Measurements from ENCODE around the gene RNF133. TPM values are rescaled to one million over a fixed set of nuclear protein-coding genes. Genes with fewer than 3 reads are reported as not detected.
"Not testable (repeated sequence)": the region's sequence is repeated elsewhere in the genome, so short reads cannot be mapped to it uniquely, and the experiment has no call there.

The RNF133 gene
- total and polyA plus RNA-seq, 5 experiments from 2014 or later = not detected

DNA sequence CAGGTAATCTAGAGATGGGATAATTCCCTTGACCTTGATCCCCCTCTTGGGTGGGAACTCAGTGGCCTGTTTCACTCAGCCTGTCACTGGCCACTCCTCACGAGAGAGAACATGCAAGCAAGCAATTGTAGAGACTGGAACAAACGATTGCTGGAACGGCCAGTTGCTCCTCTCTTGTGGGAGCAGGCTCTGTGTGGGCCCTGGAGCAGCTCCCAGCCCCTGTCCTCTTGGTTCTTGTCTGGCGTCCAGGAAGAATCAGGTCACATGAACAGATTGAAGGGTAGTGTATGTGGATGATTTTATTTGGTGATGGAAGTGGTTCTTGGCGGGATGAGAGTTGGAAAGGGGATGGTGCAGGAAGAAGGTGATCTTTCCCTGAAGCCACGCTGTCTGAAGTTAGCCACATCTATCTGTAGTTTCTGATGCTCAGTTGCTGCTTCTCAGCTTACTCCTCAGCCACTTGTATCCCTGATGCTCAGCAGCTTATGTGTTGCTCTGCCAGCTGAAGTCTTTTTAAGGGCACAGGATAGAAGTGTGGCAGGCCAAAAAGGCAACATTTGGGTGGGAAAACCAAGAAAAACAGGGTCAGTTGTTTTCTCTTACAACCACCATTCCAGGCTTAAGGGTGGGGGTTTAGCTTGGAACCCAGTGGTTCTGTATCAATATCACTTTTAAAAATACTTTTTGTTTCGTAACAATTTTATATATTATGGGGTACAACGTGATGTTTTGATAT is 15.9 kb downstream of the RNF133 start:
- Mint-ChIP-seq H3K27me3 (no peaks in the 10 kb centered on the region), H3K4me1 (no peaks in the 10 kb centered on the region), H3K27ac (no peak overlapping the region), H3K9me3 (peaks cover 0 to 20% (median 5%) of the 10 kb centered on the region in 9 donors), H3K4me3 (no peak overlapping the region), H3K36me3 (no peaks in the 10 kb centered on the region)
- POLR2A ChIA-PET = no interaction called here
- DNase-seq (no peak), ATAC-seq (no peak)

GRCh38 chr7:122681186-122681585 is 17.7 kb downstream of the RNF133 start:
- H3K4me1 Mint-ChIP-seq, ATAC-seq, H3K27me3 Mint-ChIP-seq, DNase-seq, POLR2A ChIA-PET, H3K36me3 Mint-ChIP-seq, H3K27ac Mint-ChIP-seq, H3K4me3 Mint-ChIP-seq: not testable (repeated sequence)
- peaks cover 0 to 38% (median 6%) of the 10 kb centered on the region in 9 donors for H3K9me3 Mint-ChIP-seq

DNA sequence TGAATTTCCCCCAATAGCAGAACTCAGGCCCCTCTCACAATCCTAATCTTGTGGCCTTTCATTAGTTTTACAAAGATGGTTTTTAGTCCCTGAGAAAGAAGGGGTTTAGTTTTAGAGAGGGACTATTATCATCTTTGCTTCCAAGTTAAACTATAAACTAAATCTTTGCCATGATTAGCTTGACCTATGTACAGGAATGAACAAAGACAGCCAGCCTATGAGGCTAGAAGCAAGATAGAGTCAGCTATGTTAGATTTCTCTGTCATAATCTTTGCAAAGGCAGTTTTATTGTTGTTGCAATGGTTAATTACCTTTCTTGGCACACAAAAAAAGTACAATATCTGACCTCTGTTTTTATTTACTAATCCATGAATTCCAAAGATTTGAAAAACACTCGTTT is 19.1 kb downstream of the RNF133 start:
- ATAC-seq (no peak), DNase-seq (no peak)
- POLR2A ChIA-PET = no interaction called here
- Mint-ChIP-seq H3K9me3 (peaks cover 0 to 40% (median 6%) of the 10 kb centered on the region in 9 donors), H3K27ac (no peak overlapping the region), H3K4me1 (no peaks in the 10 kb centered on the region), H3K4me3 (no peak overlapping the region), H3K36me3 (no peaks in the 10 kb centered on the region), H3K27me3 (no peaks in the 10 kb centered on the region)

DNA sequence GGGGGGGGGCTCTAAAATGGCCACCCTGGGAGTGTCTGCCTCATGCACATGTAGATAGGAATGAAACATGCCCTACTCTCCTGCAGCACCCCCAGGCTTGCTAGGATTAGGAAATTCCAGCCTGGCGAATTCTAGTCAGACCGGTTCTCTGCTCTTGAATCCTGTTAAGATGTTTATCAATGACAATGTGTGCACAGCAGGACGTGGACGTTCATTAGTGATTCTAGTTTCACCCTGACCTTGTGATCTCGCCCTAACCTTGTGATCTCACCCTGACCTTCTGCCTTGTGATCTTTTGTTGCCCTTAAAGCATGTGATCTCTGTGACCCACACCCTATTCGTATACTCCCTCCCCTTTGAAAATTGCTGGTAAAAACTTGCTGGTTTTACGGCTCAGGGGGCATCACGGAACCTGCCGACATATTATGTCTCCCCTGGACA is 19.6 kb downstream of the RNF133 start:
- H3K9me3 Mint-ChIP-seq = peaks cover 0 to 40% (median 6%) of the 10 kb centered on the region in 9 donors
- DNase-seq, H3K27ac Mint-ChIP-seq, H3K36me3 Mint-ChIP-seq, H3K27me3 Mint-ChIP-seq, ATAC-seq, POLR2A ChIA-PET, H3K4me1 Mint-ChIP-seq, H3K4me3 Mint-ChIP-seq: not testable (repeated sequence)

- ATAC-seq (no peak), DNase-seq (no peak)
- Mint-ChIP-seq H3K27ac (no peak overlapping the region), H3K4me1 (no peaks in the 10 kb centered on the region), H3K4me3 (no peak overlapping the region), H3K9me3 (peaks cover 0 to 40% (median 7%) of the 10 kb centered on the region in 9 donors), H3K36me3 (no peaks in the 10 kb centered on the region), H3K27me3 (no peaks in the 10 kb centered on the region)
- POLR2A ChIA-PET = no interaction called here
These were observed 21.8 kb downstream of the RNF133 start for GRCh38 chr7:122677149-122677548.

DNA sequence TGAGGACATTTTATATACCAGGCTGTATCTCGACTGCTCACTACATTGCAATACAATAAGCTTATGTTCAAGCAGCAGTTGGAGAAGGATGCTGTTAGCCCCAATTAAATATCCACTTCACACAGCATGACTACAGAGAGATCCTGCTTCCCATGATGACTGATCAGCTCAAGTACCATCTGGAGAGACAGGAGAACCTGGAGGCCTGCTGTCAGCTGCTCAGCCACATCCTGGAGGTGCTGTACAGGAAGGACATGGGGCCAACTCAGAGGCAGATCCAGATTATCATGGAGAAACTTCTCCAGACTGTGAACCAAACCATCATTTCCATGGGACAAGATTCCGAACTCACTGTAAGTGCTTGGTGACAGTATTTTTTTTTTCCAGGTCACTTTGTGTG is 22.5 kb downstream of the RNF133 start:
- ATAC-seq (no peak), DNase-seq (no peak)
- Mint-ChIP-seq H3K4me1 (no peaks in the 10 kb centered on the region), H3K27ac (no peak overlapping the region), H3K9me3 (peaks cover 0 to 40% (median 7%) of the 10 kb centered on the region in 9 donors), H3K36me3 (no peaks in the 10 kb centered on the region), H3K4me3 (no peak overlapping the region), H3K27me3 (no peaks in the 10 kb centered on the region)
- POLR2A ChIA-PET = no interaction called here

GRCh38 chr7:122675621-122676020 is 23.3 kb downstream of the RNF133 start:
- Mint-ChIP-seq H3K4me1 (no peaks in the 10 kb centered on the region), H3K36me3 (no peaks in the 10 kb centered on the region), H3K27ac (no peak overlapping the region), H3K27me3 (no peaks in the 10 kb centered on the region), H3K4me3 (no peak overlapping the region), H3K9me3 (peaks cover 0 to 40% (median 7%) of the 10 kb centered on the region in 9 donors)
- DNase-seq (no peak), ATAC-seq (no peak)
- POLR2A ChIA-PET = no interaction called here

DNA sequence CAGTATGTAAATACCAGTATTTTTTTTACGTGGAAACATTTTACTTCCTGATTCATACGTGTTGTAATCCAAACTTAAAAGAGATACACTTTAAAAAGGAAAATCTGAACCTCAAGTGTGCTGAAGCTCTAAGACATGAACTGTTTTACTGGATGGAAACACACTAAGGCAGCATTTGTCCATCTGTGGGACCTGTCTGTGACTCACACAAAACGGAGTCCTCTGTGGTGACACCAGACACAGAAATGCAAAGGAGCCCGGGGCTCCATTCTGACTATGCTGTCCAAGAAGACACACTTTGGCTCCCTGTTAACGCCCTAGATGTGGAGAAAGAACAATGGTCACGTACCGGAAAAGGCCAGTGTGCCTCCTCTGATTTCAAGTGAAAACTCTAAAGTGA is 23.9 kb downstream of the RNF133 start:
- H3K27ac Mint-ChIP-seq = no peak overlapping the region
- POLR2A ChIA-PET = no interaction called here
- H3K4me3 Mint-ChIP-seq = no peak overlapping the region
- no peaks in the 10 kb centered on the region for H3K36me3 Mint-ChIP-seq
- ATAC-seq (no peak), DNase-seq (no peak)
- H3K27me3 Mint-ChIP-seq = no peaks in the 10 kb centered on the region
- no peaks in the 10 kb centered on the region for H3K4me1 Mint-ChIP-seq
- peaks cover 0 to 40% (median 7%) of the 10 kb centered on the region in 9 donors for H3K9me3 Mint-ChIP-seq

DNA sequence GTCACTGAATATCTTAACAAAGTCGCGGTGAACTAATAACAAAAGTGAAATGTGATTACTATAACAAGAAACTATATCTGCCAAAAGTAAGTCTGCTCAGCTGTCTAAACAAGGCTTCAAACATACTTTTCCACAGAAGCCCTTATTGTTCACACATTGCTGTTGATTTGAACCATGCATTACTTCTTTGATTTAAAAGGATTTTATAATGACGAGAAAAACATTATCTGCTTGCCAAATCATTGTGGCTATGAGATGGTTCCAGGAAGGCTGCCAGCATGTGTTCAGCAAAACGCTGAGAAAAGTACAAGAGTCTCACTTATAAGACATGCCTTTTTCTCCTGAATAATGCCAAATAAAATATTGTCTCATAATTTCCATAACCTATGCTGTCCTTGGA is 24.4 kb downstream of the RNF133 start:
- Mint-ChIP-seq H3K9me3 (peaks cover 0 to 35% (median 8%) of the 10 kb centered on the region in 9 donors), H3K4me3 (no peak overlapping the region), H3K27ac (no peak overlapping the region), H3K27me3 (no peaks in the 10 kb centered on the region), H3K4me1 (no peaks in the 10 kb centered on the region), H3K36me3 (no peaks in the 10 kb centered on the region)
- POLR2A ChIA-PET = no interaction called here
- no peak for DNase-seq
- ATAC-seq = no peak

DNA sequence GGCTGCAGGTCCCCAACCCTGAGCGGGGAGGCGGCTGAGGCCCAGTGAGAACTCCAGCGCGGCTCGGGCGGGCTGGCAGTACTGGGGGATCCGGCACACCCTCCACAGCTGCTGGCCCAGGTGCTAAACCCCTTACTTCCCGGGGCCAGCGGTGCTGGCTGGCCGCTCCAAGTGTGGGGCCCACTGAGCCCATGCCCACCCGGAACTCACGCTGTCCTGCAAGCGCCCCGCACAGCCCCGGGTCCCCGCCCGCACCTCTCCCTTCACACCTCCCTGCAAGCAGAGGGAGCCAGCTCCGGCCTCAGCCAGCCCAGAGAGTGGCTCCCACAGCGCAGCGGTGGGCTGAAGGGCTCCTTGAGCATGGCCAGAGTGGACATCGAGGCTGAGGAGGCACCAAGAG is 25.0 kb downstream of the RNF133 start:
- no peaks in the 10 kb centered on the region for H3K4me1 Mint-ChIP-seq
- no peaks in the 10 kb centered on the region for H3K36me3 Mint-ChIP-seq
- DNase-seq (no peak), ATAC-seq (no peak)
- no peaks in the 10 kb centered on the region for H3K27me3 Mint-ChIP-seq
- POLR2A ChIA-PET = no interaction called here
- H3K27ac Mint-ChIP-seq = no peak overlapping the region
- H3K9me3 Mint-ChIP-seq = peaks cover 0 to 29% (median 8%) of the 10 kb centered on the region in 9 donors
- no peak overlapping the region for H3K4me3 Mint-ChIP-seq

- H3K27me3 Mint-ChIP-seq = no peaks in the 10 kb centered on the region
- H3K4me3 Mint-ChIP-seq = no peak overlapping the region
- H3K36me3 Mint-ChIP-seq = no peaks in the 10 kb centered on the region
- POLR2A ChIA-PET = no interaction called here
- DNase-seq (no peak), ATAC-seq (no peak)
- no peak overlapping the region for H3K27ac Mint-ChIP-seq
- peaks cover 0 to 19% (median 1%) of the 10 kb centered on the region in 9 donors for H3K9me3 Mint-ChIP-seq
- H3K4me1 Mint-ChIP-seq = no peaks in the 10 kb centered on the region
These were observed 26.4 kb downstream of the RNF133 start for GRCh38 chr7:122672536-122672935.

DNA sequence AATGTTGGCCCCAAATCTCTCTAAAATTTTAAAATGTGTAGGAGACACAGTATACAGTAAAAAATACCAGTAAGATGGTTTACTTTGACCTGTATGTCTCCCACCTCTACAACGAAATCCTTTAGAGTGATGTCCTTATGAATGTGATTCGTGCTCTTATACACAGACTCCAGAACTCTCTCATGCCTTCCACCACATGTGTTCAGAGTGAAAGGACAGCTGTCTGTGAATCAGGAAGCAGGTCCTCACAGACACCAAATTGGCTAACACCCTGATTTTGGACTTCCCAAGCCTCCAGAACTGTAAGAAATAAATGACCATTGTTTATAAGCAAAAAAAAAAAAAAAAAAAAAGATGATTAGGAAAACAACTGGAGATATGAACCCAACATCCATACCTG is 35.2 kb downstream of the RNF133 start:
- H3K27me3 Mint-ChIP-seq = no peaks in the 10 kb centered on the region
- H3K9me3 Mint-ChIP-seq = peaks cover 0 to 11% (median 2%) of the 10 kb centered on the region in 9 donors
- H3K36me3 Mint-ChIP-seq = no peaks in the 10 kb centered on the region
- DNase-seq = no peak
- no peaks in the 10 kb centered on the region for H3K4me1 Mint-ChIP-seq
- no peak overlapping the region for H3K27ac Mint-ChIP-seq
- ATAC-seq = no peak
- POLR2A ChIA-PET = no interaction called here
- no peak overlapping the region for H3K4me3 Mint-ChIP-seq

- H3K36me3 Mint-ChIP-seq = no peaks in the 10 kb centered on the region
- DNase-seq (no peak), ATAC-seq (no peak)
- H3K4me3 Mint-ChIP-seq = no peak overlapping the region
- POLR2A ChIA-PET = no interaction called here
- H3K27me3 Mint-ChIP-seq = no peaks in the 10 kb centered on the region
- no peak overlapping the region for H3K27ac Mint-ChIP-seq
- H3K9me3 Mint-ChIP-seq = peaks cover 0 to 11% (median 4%) of the 10 kb centered on the region in 9 donors
- H3K4me1 Mint-ChIP-seq = no peaks in the 10 kb centered on the region
These were observed 40.1 kb downstream of the RNF133 start for GRCh38 chr7:122658856-122659255.

DNA sequence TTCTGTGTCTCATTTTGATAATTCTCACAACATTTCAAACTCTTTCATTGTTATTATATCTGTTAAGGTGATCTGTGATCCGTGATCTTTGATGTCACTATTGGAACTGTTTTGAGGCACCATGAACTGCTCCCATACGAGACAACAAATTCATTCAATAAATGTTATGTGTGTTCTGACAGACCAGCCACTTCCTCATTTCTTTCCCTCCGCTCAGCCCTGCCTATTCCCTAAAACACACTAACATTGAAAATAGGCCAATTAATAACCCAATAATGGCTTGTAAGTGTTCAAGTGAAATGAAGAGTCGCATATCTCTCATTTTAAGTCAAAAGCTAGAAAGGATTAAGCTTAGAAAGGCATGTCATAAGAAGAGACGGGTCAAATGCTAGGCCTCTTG is 45.2 kb downstream of the RNF133 start:
- H3K4me3 Mint-ChIP-seq = no peak overlapping the region
- H3K36me3 Mint-ChIP-seq = no peaks in the 10 kb centered on the region
- H3K9me3 Mint-ChIP-seq = peaks cover 0 to 10% (median 4%) of the 10 kb centered on the region in 9 donors
- H3K27me3 Mint-ChIP-seq = no peaks in the 10 kb centered on the region
- no peaks in the 10 kb centered on the region for H3K4me1 Mint-ChIP-seq
- POLR2A ChIA-PET = no interaction called here
- ATAC-seq (no peak), DNase-seq (no peak)
- H3K27ac Mint-ChIP-seq = no peak overlapping the region

Data from naive thymus-derived CD8-positive, alpha-beta T cell (primary cell).